ENCODE results near the gene TECPR2. TPM values are rescaled to one million over a fixed set of nuclear protein-coding genes. Genes with fewer than 3 reads are reported as not detected.

TECPR2 gene
- total and polyA plus RNA-seq, 4 donors, result 2.0 to 12.6 (median 5.2) TPM

GRCh38 chr14:102415671-102416070, 52.9 kb downstream of the TECPR2 start:
- H3K9me3 ChIP-seq (ENCODE audit: control insufficient read depth in 4 of 4, low read length in 3 of 4), result no peaks in the 10 kb centered on the region
- no peaks in the 10 kb centered on the region for H3K4me1 ChIP-seq (ENCODE audit: control insufficient read depth in 4 of 4, insufficient read depth in 4 of 4, low read length in 3 of 4)
- no peak overlapping the region for H3K4me3 ChIP-seq (ENCODE audit: low read depth in 1 of 3, low read length in 3 of 3)
- H3K9ac ChIP-seq (ENCODE audit: low read depth in 1 of 2, low read length in 2 of 2), result no peak overlapping the region
- H3K27me3 ChIP-seq (ENCODE audit: control insufficient read depth in 4 of 4, insufficient read depth in 4 of 4, low read length in 3 of 4), result no peaks in the 10 kb centered on the region
- WGBS, result 97% methylated on average over 16 of the region's 16 CpGs
- peaks cover 0 to 5% (median 4%) of the 10 kb centered on the region in 4 donors for H3K36me3 ChIP-seq (ENCODE audit: control insufficient read depth in 4 of 4, insufficient read depth in 3 of 4, low read depth in 1 of 4, low read length in 3 of 4)
- no peak for DNase-seq (ENCODE audit: low spot score)
- no peak overlapping the region for H3K27ac ChIP-seq (ENCODE audit: low read depth in 1 of 2, low read length in 2 of 2)
- TF ChIP-seq, protein P1, sequence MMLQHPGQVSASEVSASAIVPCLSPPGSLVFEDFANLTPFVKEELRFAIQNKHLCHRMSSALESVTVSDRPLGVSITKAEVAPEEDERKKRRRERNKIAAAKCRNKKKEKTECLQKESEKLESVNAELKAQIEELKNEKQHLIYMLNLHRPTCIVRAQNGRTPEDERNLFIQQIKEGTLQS (IDR thresholded peaks at IDR 0.05), result no peak
- TF ChIP-seq FOXA1 (IDR thresholded peaks at IDR 0.05) (no peak), ZBTB33 (IDR thresholded peaks at IDR 0.05) (no peak), JUND (IDR thresholded peaks at IDR 0.05) (no peak), NR2F2 (IDR thresholded peaks at IDR 0.05) (no peak), FOXA2 (IDR thresholded peaks at IDR 0.05) (no peak), HNF4G (IDR thresholded peaks at IDR 0.05) (no peak), SP1 (IDR thresholded peaks at IDR 0.05) (no peak), YY1 (IDR thresholded peaks at IDR 0.05) (no peak)

DNA sequence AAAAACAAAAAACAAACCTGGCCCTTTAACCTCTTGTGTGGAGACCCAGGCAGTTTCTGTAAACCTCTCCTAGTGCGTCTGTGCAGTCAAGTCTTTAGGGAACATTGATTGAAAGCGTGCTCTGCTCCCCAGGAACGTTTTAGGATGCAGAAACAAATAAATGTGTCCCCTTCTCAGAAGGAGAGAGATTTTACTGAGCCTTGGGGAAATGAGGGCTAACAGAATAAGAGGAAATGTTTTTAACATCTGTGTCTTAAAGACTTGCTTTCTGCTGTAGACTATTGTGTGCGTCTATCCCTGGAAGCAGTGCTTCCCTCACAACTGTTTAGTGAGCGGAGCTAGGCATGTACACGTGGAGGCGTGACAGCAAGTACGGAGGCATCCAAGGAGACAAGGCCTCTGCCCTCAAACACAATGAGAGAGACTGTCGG, 54.3 kb downstream of the TECPR2 start:
- Histone ChIP-seq H3K4me1 (ENCODE audit: control insufficient read depth in 4 of 4, insufficient read depth in 4 of 4, low read length in 3 of 4) (no peaks in the 10 kb centered on the region), H3K9ac (ENCODE audit: low read depth in 1 of 2, low read length in 2 of 2) (no peak overlapping the region), H3K4me3 (ENCODE audit: low read depth in 1 of 3, low read length in 3 of 3) (no peak overlapping the region), H3K27me3 (ENCODE audit: control insufficient read depth in 4 of 4, insufficient read depth in 4 of 4, low read length in 3 of 4) (no peaks in the 10 kb centered on the region), H3K27ac (ENCODE audit: low read depth in 1 of 2, low read length in 2 of 2) (no peak overlapping the region), H3K36me3 (ENCODE audit: control insufficient read depth in 4 of 4, insufficient read depth in 3 of 4, low read depth in 1 of 4, low read length in 3 of 4) (peaks cover 1 to 8% (median 4%) of the 10 kb centered on the region in 4 donors), H3K9me3 (ENCODE audit: control insufficient read depth in 4 of 4, low read length in 3 of 4) (no peaks in the 10 kb centered on the region)
- DNase-seq (ENCODE audit: low spot score), result no peak
- WGBS, result 94% methylated on average over 9 of the region's 9 CpGs
- TF ChIP-seq MAX (IDR thresholded peaks at IDR 0.05) (no peak), GABPA (IDR thresholded peaks at IDR 0.05 in 1 of 2, conservative IDR thresholded peaks at IDR 0.05 in 1 of 2) (no peak), RXRA (IDR thresholded peaks at IDR 0.05) (no peak), ZBTB33 (IDR thresholded peaks at IDR 0.05) (no peak), REST (IDR thresholded peaks at IDR 0.05) (no peak)
